ENCODE measurements around the gene LRBA.

- no peak for TF ChIP-seq EP300 (IDR thresholded peaks at IDR 0.05)
- no peak for TF ChIP-seq POLR2A (IDR thresholded peaks at IDR 0.05)
Observed at GRCh38 chr4:150940123-150940522, 75.0 kb downstream of the LRBA start.

All from ovary (tissue), 1 donor.